ENCODE measurements around the gene CFAP46.
"Not testable (repeated sequence)": the region's sequence is repeated elsewhere in the genome, so short reads cannot be mapped to it uniquely, and the experiment has no call there.

Gene CFAP46

DNA sequence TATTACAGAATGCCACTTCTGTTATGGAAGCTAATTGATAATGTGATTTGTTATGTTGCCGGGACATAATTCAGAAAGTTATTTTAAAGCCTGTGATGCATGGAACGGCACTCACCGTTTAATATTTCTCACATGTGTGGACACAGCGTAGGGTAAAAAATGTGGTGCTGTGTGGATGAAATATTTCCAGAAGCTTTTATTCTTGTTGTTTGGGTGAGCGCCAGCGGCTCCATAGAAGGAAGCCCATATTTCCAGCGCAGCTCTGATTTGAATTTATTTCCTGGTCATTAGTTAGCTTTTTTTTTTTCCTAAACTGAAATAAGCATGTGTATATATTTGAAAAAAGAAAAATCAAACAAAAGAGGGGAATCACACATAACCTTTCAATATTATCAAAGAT is 136.3 kb downstream of the CFAP46 start:
- H3K4me3 ChIP-seq (ENCODE audit: low read depth, low read length): no peak overlapping the region
- H3K36me3 ChIP-seq (ENCODE audit: control insufficient read depth, insufficient read depth, low read length): no peaks in the 10 kb centered on the region
- no peak overlapping the region for H3K9ac ChIP-seq (ENCODE audit: low read depth, low read length)
- no peaks in the 10 kb centered on the region for H3K4me1 ChIP-seq (ENCODE audit: control insufficient read depth, insufficient read depth, low read length)
- H3K27me3 ChIP-seq (ENCODE audit: control insufficient read depth, insufficient read depth, low read length): no peaks in the 10 kb centered on the region
- no peaks in the 10 kb centered on the region for H3K9me3 ChIP-seq (ENCODE audit: control insufficient read depth, insufficient read depth, low read length)

DNA sequence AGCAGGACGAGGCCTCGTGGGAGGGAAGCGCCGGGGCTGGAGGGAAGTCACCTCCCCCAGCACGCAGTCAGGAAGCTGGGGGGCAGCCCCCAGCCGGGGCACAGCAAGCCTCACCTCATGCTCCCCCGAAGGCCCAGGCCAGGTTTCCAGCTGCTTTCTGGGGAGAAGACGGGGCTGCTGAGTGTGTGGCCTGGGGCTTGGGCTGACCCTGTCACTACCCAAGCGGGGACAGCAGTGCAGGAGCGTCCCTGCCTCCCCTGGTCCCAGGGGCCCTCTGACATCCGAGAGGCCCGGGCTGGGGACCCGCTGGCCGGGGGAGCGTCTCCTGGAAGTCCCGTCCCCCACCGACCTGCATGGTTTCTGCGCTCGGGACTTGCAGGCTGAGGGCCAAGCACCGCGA is 136.8 kb downstream of the CFAP46 start:
- H3K27me3 ChIP-seq (ENCODE audit: control insufficient read depth, insufficient read depth, low read length): no peaks in the 10 kb centered on the region

DNA sequence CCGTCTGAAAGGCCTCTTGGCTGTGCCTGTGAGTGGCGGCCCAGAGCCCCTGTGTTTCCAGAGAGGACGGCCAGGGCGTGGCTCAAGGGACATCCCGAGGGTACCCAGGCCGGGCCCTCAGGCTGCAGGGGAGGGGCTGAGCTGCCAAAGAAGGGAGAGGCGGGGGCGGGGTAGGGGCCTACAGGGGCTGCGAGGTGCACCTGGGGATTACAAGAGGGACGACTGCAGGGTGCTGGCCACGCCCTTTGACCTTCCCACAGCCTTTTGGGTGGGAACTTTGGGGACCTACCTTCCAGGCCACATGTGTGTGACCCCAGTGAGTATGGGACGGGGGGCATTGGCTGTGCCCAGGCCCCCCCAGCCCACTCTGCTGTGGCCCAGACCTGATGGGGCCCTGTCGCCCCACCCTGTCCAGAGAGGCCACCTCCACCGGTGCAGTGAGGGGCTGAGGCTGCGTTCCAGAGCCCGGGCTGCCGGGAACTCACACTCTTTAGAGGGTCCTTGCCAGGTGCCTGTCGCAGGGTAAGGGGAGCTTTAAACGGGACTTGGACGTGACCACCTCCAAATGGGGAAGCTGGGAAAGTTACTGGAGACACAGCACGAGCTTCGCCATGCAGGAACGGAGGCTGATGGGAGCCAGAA is 137.5 kb downstream of the CFAP46 start:
- H3K9me3 ChIP-seq (ENCODE audit: control insufficient read depth, insufficient read depth, low read length): no peaks in the 10 kb centered on the region
- H3K9ac ChIP-seq (ENCODE audit: low read depth, low read length): no peak overlapping the region
- no peaks in the 10 kb centered on the region for H3K27me3 ChIP-seq (ENCODE audit: control insufficient read depth, insufficient read depth, low read length)
- no peaks in the 10 kb centered on the region for H3K4me1 ChIP-seq (ENCODE audit: control insufficient read depth, insufficient read depth, low read length)
- H3K36me3 ChIP-seq (ENCODE audit: control insufficient read depth, insufficient read depth, low read length): no peaks in the 10 kb centered on the region
- no peak overlapping the region for H3K4me3 ChIP-seq (ENCODE audit: low read depth, low read length)

More for the DNA sequence above, 136.8 kb downstream of the CFAP46 start:
- H3K36me3 ChIP-seq (ENCODE audit: control insufficient read depth, insufficient read depth, low read length): no peaks in the 10 kb centered on the region
- no peaks in the 10 kb centered on the region for H3K4me1 ChIP-seq (ENCODE audit: control insufficient read depth, insufficient read depth, low read length)
- no peak overlapping the region for H3K9ac ChIP-seq (ENCODE audit: low read depth, low read length)
- H3K9me3 ChIP-seq (ENCODE audit: control insufficient read depth, insufficient read depth, low read length): no peaks in the 10 kb centered on the region
- H3K4me3 ChIP-seq (ENCODE audit: low read depth, low read length): no peak overlapping the region

DNA sequence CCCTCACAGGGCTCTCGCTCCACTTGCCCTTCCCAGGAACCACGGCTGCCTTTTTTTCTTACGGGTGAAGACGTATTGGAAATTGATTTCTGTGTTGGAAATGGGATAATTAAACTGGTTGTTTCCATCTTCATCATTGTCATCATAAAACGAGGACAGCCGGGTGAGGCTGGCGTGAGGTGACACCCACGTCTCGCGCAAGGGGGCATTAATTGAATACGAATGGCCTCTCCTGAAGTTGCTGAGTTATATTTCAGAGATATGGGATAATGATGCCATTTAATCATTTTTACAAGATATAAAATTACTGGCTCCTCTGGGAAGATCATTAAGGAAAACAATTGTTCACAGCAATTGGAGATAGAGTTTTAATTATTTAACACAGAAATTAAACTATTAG is 138.1 kb downstream of the CFAP46 start:
- Histone ChIP-seq H3K9ac (ENCODE audit: low read depth, low read length) (no peak overlapping the region), H3K36me3 (ENCODE audit: control insufficient read depth, insufficient read depth, low read length) (no peaks in the 10 kb centered on the region), H3K4me1 (ENCODE audit: control insufficient read depth, insufficient read depth, low read length) (no peaks in the 10 kb centered on the region), H3K9me3 (ENCODE audit: control insufficient read depth, insufficient read depth, low read length) (no peaks in the 10 kb centered on the region), H3K4me3 (ENCODE audit: low read depth, low read length) (no peak overlapping the region), H3K27me3 (ENCODE audit: control insufficient read depth, insufficient read depth, low read length) (no peaks in the 10 kb centered on the region)

DNA sequence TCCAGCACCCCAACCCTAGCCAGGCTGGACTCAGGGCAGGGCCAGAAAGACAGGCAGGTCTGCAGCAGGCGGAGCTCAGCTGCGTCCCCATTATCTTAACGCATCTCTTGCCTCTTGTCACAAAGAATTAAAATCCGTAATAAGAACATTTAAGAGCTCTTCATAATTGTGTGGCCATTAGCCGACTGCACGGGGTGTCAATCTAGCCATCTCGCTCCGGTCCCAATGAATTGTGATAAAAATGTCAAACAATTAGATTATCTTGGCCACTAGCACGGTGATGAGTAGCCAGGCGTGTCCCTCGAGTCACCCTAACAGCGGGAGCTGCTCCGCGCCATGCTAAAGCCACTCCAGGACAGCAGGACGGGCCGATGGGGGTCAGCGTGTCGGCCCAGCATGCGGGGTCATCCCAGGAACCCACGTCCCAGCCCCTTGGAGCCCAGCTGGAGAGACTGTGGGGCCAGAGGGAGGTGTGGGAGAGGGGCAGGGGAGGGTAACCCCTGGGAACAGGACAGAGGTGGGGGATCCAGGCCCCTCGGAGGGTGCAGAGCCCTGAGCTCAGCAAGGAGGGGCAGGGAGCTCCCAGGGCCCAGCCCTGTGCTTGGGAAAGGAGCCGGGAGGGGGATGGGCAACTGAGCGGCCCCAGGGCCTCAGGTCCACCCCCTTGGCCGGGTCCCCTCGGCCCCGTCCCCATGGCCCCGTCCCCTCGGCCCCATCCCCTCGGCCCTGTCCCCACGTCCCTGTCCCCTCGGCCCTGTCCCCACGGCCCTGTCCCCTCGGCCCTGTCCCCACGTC is 138.8 kb downstream of the CFAP46 start:
- Histone ChIP-seq H3K4me1 (ENCODE audit: control insufficient read depth, insufficient read depth, low read length) (no peaks in the 10 kb centered on the region), H3K9me3 (ENCODE audit: control insufficient read depth, insufficient read depth, low read length) (no peaks in the 10 kb centered on the region), H3K9ac (ENCODE audit: low read depth, low read length) (no peak overlapping the region), H3K36me3 (ENCODE audit: control insufficient read depth, insufficient read depth, low read length) (no peaks in the 10 kb centered on the region), H3K27me3 (ENCODE audit: control insufficient read depth, insufficient read depth, low read length) (no peaks in the 10 kb centered on the region), H3K4me3 (ENCODE audit: low read depth, low read length) (no peak overlapping the region)

DNA sequence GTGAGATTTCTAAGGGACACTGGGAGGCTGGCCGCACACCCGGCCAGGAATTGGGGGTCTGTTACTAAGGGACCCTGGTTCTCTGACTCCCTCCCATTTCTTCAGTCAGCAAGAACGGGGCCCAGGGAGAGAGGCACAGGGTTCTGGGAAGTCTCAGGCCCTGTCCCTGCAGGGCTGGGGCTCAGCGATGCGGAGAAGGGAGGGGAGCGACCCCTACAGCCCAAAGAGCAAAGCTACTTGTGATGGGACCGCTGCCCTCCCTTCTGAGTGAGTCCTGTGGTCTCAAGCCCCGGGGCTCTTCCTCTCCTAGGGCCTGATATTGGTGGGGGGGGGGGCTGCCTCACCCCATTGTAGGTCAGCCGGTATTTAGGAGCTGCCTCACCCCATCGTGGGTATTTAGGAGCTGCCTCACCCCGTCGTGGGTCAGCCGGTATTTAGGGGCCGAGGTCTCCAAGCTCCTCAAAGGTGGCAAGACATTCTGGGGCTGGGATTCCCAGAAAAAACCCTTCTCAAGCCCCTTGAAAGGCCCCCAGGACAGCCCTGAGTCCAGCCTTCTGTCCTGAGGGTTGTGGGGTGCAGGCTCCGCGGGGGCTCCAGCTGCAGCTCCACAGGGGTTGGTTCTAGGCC is 139.6 kb downstream of the CFAP46 start:
- no peaks in the 10 kb centered on the region for H3K36me3 ChIP-seq (ENCODE audit: control insufficient read depth, insufficient read depth, low read length)
- H3K4me1 ChIP-seq (ENCODE audit: control insufficient read depth, insufficient read depth, low read length): no peaks in the 10 kb centered on the region
- no peaks in the 10 kb centered on the region for H3K27me3 ChIP-seq (ENCODE audit: control insufficient read depth, insufficient read depth, low read length)
- H3K4me3 ChIP-seq (ENCODE audit: low read depth, low read length): no peak overlapping the region
- H3K9me3 ChIP-seq (ENCODE audit: control insufficient read depth, insufficient read depth, low read length): no peaks in the 10 kb centered on the region
- H3K9ac ChIP-seq (ENCODE audit: low read depth, low read length): no peak overlapping the region

DNA sequence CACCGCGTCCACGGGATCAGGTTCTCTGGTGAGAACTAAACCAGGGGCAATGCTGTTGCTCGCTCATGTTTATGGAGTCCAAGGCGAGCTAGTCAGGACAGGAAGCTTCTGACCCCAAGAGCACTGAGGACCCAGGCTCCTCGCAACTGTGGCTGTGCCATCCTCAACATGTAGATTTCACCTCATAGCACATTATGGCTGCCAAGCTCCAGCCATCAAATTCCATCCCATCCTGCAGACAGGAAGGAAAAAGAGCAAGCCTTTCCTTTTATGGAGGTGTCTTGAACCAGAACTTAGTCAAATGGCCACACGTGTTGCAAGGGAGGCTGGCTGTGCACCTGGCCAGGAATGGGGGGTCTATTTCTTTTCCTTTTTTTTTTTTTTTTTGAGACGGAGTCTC is 140.3 kb downstream of the CFAP46 start:
- no peak overlapping the region for H3K9ac ChIP-seq (ENCODE audit: low read depth, low read length)
- no peaks in the 10 kb centered on the region for H3K27me3 ChIP-seq (ENCODE audit: control insufficient read depth, insufficient read depth, low read length)
- no peaks in the 10 kb centered on the region for H3K36me3 ChIP-seq (ENCODE audit: control insufficient read depth, insufficient read depth, low read length)
- no peaks in the 10 kb centered on the region for H3K4me1 ChIP-seq (ENCODE audit: control insufficient read depth, insufficient read depth, low read length)
- no peak overlapping the region for H3K4me3 ChIP-seq (ENCODE audit: low read depth, low read length)
- no peaks in the 10 kb centered on the region for H3K9me3 ChIP-seq (ENCODE audit: control insufficient read depth, insufficient read depth, low read length)

DNA sequence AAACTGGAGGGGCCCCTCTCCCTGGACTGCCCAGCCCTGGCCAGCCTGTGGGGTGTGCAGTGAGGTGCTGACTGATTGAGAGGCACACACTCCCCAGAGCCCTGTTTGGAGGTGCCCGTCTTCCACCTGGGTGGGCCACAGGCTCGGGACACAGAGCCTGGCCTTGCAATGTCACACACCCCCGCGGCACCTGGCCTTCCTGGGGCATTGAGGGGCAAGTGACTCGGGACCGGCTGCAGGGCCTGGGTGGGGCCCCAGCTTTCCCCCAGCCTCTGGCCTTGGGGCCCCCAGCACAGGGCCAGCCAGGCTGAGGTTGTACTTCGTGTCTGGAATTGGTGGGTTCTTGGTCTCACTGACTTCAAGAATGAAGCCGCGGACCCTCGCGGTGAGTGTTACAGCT is 142.5 kb downstream of the CFAP46 start:
- no peaks in the 10 kb centered on the region for H3K9me3 ChIP-seq (ENCODE audit: control insufficient read depth, insufficient read depth, low read length)
- no peaks in the 10 kb centered on the region for H3K36me3 ChIP-seq (ENCODE audit: control insufficient read depth, insufficient read depth, low read length)
- no peaks in the 10 kb centered on the region for H3K27me3 ChIP-seq (ENCODE audit: control insufficient read depth, insufficient read depth, low read length)
- no peak overlapping the region for H3K4me3 ChIP-seq (ENCODE audit: low read depth, low read length)
- no peaks in the 10 kb centered on the region for H3K4me1 ChIP-seq (ENCODE audit: control insufficient read depth, insufficient read depth, low read length)
- no peak overlapping the region for H3K9ac ChIP-seq (ENCODE audit: low read depth, low read length)

DNA sequence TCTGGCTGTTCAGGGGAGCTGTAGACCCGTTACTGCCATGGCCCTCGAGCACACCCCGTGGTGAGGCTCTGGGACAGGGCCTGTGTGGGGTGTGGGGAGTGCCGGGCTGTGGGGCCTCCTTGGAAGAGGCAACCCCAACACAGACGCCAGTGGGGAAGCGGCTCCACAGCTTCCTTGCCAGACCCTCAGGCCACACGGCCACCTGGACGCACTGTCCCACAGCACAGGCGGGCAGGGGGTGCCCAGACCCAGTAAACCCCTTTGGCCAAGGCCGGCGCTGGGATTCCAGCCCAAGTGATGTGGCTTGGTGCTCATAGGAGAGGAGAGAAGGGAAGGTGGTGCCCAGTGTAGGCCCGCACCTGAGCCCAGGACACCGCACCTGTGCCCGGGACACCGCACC is 143.5 kb downstream of the CFAP46 start:
- Histone ChIP-seq H3K9me3 (ENCODE audit: control insufficient read depth, insufficient read depth, low read length) (no peaks in the 10 kb centered on the region), H3K27me3 (ENCODE audit: control insufficient read depth, insufficient read depth, low read length) (no peaks in the 10 kb centered on the region), H3K4me1 (ENCODE audit: control insufficient read depth, insufficient read depth, low read length) (no peaks in the 10 kb centered on the region), H3K9ac (ENCODE audit: low read depth, low read length) (no peak overlapping the region), H3K36me3 (ENCODE audit: control insufficient read depth, insufficient read depth, low read length) (no peaks in the 10 kb centered on the region), H3K4me3 (ENCODE audit: low read depth, low read length) (no peak overlapping the region)

DNA sequence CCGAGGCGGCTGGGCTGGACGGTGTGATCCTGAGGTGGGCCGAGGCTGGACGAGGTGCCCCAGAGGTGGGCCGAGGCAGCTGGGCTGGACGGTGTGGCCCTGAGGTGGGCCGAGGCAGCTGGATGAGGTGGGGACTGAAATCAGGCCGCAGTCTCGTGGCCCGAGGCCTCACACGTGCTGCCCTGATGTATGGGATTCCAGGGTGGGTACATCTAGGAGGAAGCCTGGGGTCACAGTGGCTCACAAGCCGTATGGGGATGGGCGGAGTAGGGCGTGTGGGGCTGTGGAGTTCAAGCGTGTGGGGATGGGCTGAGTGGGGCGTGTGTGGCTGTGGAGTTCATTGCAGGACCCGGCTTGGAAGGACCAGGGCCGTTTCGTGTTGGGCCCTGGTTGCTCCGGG is 144.0 kb downstream of the CFAP46 start:
- H3K27me3 ChIP-seq (ENCODE audit: control insufficient read depth, insufficient read depth, low read length): no peaks in the 10 kb centered on the region
- no peaks in the 10 kb centered on the region for H3K9me3 ChIP-seq (ENCODE audit: control insufficient read depth, insufficient read depth, low read length)
- H3K9ac ChIP-seq (ENCODE audit: low read depth, low read length): no peak overlapping the region
- no peaks in the 10 kb centered on the region for H3K36me3 ChIP-seq (ENCODE audit: control insufficient read depth, insufficient read depth, low read length)
- H3K4me3 ChIP-seq (ENCODE audit: low read depth, low read length): no peak overlapping the region
- no peaks in the 10 kb centered on the region for H3K4me1 ChIP-seq (ENCODE audit: control insufficient read depth, insufficient read depth, low read length)

DNA sequence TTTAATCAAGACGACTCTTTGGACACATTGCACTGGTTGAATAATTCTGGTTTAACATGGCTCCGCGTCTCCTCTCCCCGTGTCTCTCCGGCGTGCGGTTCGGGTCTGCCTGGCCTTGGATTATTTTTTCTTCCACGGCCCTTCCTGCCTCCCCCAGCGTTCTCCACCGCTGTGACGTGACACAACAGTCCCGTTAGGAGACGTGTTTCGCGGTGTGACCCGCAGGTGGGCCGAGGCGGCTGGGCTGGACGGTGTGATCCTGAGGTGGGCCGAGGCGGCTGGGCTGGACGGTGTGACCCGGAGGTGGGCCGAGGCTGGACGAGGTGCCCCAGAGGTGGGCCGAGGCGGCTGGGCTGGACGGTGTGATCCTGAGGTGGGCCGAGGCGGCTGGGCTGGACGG is 144.4 kb downstream of the CFAP46 start:
- H3K9me3 ChIP-seq (ENCODE audit: control insufficient read depth, insufficient read depth, low read length); H3K27me3 ChIP-seq (ENCODE audit: control insufficient read depth, insufficient read depth, low read length); H3K9ac ChIP-seq (ENCODE audit: low read depth, low read length); H3K36me3 ChIP-seq (ENCODE audit: control insufficient read depth, insufficient read depth, low read length); H3K4me3 ChIP-seq (ENCODE audit: low read depth, low read length); H3K4me1 ChIP-seq (ENCODE audit: control insufficient read depth, insufficient read depth, low read length): not testable (repeated sequence)

DNA sequence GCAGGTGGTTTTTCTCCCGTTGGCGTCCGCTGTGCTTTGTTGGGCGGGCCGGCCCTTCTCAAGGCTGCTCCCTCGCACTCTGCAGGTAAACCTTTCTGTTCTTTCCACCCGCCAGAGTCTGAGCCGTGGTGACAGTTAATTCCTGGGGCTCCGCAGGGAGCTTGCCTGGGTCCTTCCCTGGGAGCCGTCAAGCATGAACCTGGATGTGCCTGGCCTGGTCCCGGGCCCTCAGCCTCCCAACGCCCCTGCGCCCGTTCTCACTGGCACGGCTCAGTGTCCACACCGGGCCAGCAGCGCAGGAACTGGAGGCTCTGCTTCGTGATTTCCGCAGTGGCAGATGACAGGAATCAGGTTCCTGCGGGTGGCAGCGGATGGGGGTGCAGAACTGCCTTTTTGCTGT is 145.5 kb downstream of the CFAP46 start:
- no peaks in the 10 kb centered on the region for H3K9me3 ChIP-seq (ENCODE audit: control insufficient read depth, insufficient read depth, low read length)
- H3K27me3 ChIP-seq (ENCODE audit: control insufficient read depth, insufficient read depth, low read length): no peaks in the 10 kb centered on the region
- H3K9ac ChIP-seq (ENCODE audit: low read depth, low read length): no peak overlapping the region
- H3K4me3 ChIP-seq (ENCODE audit: low read depth, low read length): no peak overlapping the region
- H3K4me1 ChIP-seq (ENCODE audit: control insufficient read depth, insufficient read depth, low read length): no peaks in the 10 kb centered on the region
- H3K36me3 ChIP-seq (ENCODE audit: control insufficient read depth, insufficient read depth, low read length): no peaks in the 10 kb centered on the region

Data from iPS-15b (cell line).